ENCODE results near the gene ESR2. TPM values are rescaled to one million over a fixed set of nuclear protein-coding genes. Genes with fewer than 3 reads are reported as not detected.
A peak's percentile ranks its signal among the peaks of the same experiment; 100 is the strongest.

The ESR2 gene
- total RNA-seq, 1 experiment from 2014 or later: 0.07 TPM

DNA sequence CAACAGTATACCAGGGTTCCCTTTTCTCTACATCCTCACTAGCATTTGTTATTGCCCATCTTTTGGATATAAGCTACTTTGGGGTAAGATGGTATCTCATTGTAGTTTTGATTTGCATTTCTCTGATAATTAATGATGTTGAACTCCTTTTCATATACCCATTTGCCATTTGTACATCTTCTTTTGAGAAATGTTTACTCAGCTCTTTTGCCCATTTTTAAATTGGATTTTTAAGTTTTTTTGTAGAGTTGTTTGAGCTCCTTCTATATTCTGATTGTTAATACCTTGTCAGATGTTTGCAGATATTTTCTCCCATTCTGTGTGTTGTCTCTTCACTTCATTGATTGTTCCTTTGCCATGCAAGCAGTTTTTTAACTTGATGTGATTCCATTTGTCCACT is 22.2 kb downstream of the ESR2 start:
- no peak for DNase-seq (ENCODE audit: extremely low read depth, low read depth)

DNA sequence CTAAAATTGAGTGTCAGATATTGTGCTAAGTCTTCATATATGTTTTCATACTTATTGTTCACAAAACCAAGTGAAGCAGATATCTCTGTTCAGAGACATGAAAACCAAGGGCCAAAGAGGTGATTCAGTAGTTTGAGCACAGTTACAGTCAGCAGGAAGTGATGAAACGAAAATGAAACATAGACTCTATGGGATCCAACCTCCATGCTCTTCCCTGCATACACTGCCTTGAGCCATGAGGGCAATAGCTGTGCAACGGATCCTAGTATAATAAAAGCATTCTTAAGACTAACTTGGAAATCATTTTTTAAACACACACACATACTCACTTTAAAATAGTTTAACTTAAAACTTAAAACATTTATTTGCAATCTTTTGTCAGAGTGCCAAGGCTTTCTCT is 27.9 kb downstream of the ESR2 start:
- DNase-seq (ENCODE audit: extremely low read depth, low read depth): peak; percentile 53

- DNase-seq (ENCODE audit: extremely low read depth, low read depth): no peak
Measured at GRCh38 chr14:64265222-64265621, 28.9 kb downstream of the ESR2 start.

DNA sequence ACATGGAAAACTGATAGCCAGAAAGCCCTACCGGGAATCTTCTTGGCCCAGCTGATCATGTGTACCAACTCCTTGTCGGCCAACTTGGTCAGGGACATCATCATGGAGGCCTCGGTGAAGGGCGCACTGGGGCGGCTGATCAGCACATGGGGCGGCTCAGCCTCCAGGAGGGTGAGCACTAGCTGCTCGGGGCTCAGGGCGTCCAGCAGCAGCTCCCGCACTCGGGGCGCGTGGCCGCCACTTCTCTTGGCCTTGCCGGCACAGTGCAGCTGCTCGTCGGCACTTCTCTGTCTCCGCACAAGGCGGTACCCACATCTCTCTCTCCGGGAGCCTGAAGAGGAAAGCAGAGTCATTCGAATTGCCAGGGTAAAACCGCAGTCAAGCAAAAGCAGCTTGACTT is 33.8 kb downstream of the ESR2 start:
- no peak for DNase-seq (ENCODE audit: extremely low read depth, low read depth)

DNA sequence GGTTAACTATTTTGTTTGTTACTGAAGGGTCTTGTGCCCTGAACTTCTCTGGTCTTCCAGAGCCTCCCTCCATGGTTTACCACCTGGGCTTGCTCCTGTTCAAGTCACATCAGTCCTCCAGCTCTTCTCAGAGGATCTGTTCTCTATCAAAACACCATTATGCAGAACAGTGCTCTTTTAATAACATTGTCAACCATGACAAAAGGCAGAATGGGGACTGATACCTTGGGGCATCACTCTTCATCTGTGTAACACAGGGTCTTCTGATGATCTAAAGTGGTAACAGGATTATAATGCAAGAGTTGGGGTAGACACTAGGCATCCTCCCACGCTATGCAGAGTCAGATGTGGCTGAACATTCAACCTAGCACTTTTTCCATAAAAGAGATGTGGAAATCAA is 38.4 kb downstream of the ESR2 start:
- no peak for DNase-seq (ENCODE audit: extremely low read depth, low read depth)

GRCh38 chr14:64253672-64254071 is 40.5 kb downstream of the ESR2 start:
- no peak for DNase-seq (ENCODE audit: extremely low read depth, low read depth)

GRCh38 chr14:64249363-64249762 is 44.8 kb downstream of the ESR2 start:
- no peak for DNase-seq (ENCODE audit: extremely low read depth, low read depth)

GRCh38 chr14:64248689-64249088 is 45.5 kb downstream of the ESR2 start:
- DNase-seq (ENCODE audit: extremely low read depth, low read depth): no peak

DNA sequence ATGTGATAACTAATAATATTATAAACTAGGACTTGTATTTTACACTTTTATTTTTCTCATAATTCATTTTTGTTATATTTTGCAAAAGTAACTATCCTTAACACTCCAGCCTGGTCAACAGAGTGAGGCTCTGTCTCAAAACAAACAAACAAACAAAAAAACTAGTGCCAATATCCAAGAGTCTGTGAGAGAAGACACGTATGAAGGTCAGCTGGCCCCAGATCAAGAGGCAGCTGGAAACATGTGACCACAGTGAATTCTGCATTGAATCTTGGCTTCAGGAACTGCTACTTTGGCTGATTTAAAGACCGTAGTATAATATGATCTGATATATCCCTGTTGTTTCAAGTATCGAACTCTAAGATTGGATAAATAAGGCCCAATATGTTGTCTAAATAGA is 47.0 kb downstream of the ESR2 start:
- DNase-seq (ENCODE audit: extremely low read depth, low read depth): no peak

GRCh38 chr14:64246688-64247087 is 47.5 kb downstream of the ESR2 start:
- DNase-seq (ENCODE audit: extremely low read depth, low read depth): no peak

- no peak for DNase-seq (ENCODE audit: extremely low read depth, low read depth)
Measured at GRCh38 chr14:64245491-64245890, 48.7 kb downstream of the ESR2 start.

DNA sequence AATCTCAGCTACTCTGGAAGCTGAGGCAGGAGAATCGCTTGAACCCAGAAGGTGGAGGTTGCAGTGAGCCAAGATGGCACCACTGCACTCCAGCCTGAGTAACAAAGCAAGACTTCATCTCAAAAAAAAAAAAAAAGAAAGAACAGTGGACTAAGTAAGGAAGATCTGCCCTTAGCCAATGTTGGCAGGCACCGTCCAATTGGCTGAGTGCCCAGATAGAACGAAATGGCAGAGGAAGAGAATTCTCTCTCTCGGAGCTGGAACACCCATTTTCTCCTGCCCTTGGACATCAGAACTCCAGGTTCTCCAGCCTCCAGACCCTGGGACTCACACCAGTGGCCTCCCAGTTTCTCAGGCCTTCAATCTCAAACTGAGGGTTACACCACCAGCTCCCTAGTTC is 49.9 kb downstream of the ESR2 start:
- DNase-seq (ENCODE audit: extremely low read depth, low read depth): no peak

GRCh38 chr14:64238631-64239030 is 55.5 kb downstream of the ESR2 start:
- DNase-seq (ENCODE audit: extremely low read depth, low read depth): no peak

- no peak for DNase-seq (ENCODE audit: extremely low read depth, low read depth)
Measured at GRCh38 chr14:64238049-64238448, 56.1 kb downstream of the ESR2 start.

GRCh38 chr14:64235652-64236640 is 58.2 kb downstream of the ESR2 start:
- no peak for DNase-seq (ENCODE audit: extremely low read depth, low read depth)

- DNase-seq (ENCODE audit: extremely low read depth, low read depth): no peak
Measured at GRCh38 chr14:64234877-64235651, 59.1 kb downstream of the ESR2 start.

DNA sequence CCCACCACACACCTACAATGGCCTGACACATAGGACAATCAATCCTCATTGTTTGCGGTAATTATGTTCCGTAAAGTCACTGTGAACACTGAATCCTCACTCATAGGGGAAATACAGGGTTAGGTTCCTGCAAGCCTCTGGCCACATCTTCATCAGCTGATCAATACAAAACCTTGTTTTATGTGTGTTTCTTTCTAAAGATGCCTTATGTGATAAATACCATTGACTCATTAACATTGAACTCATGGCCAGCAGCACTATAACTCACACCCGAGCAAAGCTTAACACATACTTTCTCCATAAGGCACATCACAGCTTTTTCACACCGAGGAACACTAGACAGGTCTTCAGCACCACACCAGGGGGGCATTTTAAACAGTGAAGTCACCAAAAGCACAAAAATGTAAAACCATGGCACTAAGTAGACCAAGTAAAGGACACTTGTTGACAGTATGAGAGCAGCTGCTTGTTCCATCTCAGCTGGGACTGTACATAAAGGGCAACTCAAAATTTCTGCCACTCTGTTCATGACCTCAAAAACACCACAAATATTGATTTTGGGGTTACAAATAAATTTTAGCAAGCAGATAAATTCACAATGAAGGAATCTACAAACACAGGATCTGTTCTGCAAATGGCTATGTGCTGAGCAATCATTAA is 60.5 kb downstream of the ESR2 start:
- DNase-seq (ENCODE audit: extremely low read depth, low read depth): no peak

GRCh38 chr14:64232944-64233343 is 61.2 kb downstream of the ESR2 start:
- no peak for DNase-seq (ENCODE audit: extremely low read depth, low read depth)

- no peak for DNase-seq (ENCODE audit: extremely low read depth, low read depth)
Measured at GRCh38 chr14:64232095-64232838, 61.9 kb downstream of the ESR2 start.

DNA sequence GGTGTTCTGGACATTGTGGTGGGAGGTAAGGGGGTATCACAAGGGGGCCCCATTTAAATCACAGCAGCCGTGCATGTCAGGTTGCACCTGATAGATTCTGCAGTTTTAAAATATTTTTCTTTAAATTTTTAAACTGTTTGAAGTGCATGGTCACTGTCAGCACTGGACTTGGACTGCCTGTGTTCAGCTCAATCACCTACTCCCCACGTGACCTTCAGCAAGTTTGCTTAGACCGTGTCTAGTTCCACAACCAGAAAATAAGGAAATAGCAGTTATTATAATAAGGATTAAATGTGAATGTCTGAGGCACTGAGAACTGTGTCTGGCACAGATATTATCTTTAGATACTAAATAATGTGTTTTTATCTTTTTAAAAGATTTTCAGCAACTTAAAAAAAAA is 64.7 kb downstream of the ESR2 start:
- no peak for DNase-seq (ENCODE audit: extremely low read depth, low read depth)

DNA sequence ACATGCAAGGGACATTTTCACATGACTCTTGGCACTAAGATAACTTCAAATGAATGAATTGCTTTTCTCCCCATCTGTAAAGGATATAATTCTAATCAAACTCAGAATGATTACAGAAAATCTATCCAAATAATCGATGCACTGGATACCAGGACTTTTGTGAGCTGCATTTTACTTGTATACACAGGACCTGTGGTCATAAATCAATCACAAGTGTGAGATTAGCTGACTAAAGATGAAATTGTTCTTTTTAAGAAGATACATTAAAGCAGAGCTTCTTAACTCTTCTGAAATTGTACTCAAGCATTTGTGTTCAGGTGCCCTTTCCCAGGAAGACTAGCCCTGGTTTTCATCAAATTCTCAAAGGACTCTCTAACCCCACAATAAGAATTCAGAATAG is 66.3 kb downstream of the ESR2 start:
- DNase-seq (ENCODE audit: extremely low read depth, low read depth): no peak

Data from NCI-H460 (cell line).